Fibroblast of gingiva (primary cell): Measurements from ENCODE around the gene CYGB.

Experiments used
- DNase-seq: peaks from one replicate; pipeline ENCODE4 v3.0.0-alpha.2; 2011; ENCODE audit warnings: low read depth

The CYGB gene

DNA sequence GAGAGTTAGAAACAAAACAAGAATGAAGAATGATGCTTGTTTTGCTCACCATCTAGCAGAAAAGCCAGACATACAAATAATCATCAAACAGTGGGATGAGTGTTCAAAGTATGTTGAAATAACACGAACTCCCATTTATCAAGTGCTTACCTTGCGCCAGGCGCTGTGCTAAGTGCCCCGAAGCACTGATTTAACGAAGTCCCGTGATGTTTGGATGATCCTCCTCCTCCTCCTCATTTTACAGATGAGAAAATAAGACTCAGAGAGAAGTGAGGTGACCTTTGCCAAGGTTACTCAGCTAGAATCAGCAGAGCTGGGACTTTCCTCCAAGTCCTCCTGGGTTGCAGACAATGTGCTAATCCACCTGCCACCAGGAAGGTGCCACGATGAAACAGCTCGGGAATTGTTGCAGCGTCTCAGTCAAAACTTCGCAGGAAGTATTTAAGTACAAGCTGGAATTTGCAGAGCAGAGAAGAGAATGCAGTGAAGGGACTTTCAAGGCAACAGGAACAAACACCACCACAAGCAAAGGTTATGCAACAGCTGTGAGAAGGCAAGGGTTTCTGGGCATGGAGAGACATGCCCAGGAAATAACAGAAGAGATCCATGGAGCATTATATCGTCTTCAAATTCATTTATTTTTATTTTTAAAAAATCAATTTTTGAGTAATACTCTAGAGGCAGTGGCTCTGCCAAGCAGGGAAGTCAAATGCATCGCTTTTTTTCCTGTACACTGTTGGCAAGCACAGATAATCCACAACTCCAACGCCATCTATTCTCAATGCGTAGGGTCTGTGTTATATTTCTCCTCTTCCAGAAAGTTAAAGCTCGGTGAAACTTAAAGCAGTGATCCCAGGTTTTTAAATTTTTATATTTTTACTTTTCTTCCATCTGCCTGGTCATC is 13.5 kb upstream of the CYGB start:
- peak; percentile 62 for DNase-seq

DNA sequence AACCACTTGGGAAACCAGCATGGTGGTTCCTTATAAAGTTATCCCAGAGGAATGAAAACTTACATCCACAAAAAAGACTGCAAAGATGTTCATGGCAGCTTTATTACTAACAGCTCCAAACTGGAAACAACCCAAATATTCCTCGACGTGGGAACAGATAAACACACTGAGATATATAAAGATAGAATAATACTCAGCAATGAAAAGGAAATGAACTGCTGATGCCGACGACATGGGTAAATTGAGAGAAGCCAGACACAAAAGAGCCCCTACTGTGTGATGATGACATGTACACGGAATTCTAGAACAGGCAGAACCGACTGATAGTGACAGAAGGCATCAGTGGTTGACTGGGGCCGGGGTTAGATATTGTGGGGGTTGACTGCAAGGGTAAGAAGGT is 12.0 kb upstream of the CYGB start:
- DNase-seq: no peak

DNA sequence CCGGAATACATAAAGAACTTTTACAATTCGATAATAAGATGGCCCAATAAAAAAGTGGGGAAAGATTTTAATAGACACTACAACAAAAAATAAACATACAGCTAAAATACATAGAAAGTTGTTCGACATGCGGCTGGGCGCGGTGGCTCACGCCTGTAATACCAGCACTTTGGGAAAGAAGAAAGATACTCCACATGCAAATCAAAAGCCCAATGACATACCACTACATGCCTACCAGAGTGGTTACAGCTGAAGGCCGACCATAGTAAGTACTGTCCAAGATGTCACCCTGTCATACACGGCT is 11.7 kb upstream of the CYGB start:
- DNase-seq: no peak

DNA sequence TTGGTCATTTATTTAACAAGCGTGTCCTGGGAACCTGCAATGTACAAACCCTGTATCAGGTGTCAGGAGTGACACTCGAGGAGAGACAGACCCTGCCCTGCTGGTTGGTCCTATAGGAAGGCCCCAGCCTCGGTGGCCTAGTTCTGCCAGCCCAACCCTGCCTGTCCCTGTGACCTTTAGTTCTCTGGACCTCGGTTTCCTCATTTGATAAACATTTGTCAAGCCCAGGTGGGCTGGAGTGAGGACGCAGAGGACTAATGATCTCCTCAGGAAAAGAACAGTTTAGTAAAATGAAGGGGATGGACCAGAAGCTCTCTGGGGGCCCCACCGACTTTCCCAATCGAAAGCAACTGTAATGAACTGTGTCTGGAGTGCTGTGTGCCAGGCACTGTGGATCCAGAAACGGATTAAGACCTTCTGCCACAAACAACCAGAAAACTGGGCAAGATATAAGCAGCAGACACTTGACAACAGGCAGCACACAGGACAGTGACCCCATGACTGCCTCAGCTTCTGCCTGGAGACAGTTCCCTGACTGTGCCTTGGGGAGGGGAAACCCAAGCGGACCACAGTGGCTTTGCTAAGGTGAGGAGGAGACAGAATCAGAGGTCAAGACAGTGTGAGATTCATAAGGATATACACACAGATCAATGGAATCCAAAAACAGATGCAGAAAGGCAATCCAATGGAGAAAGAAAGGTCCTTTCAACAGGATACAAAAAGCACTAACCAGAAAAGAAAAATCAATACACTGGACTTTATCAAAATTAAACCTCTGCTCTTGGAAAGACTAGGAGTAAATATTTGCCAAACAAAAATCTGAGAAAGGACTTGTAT is 11.1 kb upstream of the CYGB start:
- no peak for DNase-seq

DNA sequence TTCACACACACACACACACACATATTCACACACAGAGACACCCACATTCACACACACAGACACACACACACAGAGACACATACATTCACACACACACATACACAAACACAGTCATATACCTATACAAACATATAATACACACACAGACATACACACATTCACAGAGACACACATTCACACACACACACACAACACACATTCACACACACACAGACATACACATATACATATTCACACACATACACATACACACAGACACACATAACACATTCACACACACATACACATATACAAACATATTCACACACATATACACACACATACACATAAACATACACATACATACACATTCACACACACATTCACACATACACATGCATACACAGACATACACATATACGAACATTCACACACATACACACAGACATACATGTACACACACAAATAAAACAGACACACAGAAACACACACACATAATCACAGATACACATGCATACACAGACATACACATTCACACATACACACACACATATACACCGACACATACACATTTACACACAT is 10.2 kb upstream of the CYGB start:
- DNase-seq: no peak

DNA sequence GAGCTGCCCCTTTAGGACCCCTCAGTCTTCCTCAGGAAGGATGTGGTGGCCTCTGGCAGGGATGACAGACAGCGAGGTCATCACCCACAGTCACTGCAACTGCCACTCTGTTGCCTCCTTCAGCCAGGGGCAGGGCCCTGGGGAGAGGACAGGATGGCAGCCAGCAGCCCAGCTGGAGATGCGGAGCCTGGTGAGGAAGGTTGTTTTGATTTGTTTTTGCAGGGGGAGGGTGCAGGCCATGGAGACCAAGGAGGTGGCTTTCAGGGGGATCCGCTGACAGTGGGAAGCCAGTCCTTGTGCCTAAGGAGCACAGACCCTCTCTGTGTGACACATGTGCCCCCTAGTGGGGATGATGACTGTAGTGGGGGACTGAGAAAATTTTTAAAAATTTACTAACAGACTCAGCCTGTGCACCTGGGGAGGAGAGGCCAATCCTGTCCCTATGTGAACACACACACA is 9.7 kb upstream of the CYGB start:
- DNase-seq: peak; percentile 59

DNA sequence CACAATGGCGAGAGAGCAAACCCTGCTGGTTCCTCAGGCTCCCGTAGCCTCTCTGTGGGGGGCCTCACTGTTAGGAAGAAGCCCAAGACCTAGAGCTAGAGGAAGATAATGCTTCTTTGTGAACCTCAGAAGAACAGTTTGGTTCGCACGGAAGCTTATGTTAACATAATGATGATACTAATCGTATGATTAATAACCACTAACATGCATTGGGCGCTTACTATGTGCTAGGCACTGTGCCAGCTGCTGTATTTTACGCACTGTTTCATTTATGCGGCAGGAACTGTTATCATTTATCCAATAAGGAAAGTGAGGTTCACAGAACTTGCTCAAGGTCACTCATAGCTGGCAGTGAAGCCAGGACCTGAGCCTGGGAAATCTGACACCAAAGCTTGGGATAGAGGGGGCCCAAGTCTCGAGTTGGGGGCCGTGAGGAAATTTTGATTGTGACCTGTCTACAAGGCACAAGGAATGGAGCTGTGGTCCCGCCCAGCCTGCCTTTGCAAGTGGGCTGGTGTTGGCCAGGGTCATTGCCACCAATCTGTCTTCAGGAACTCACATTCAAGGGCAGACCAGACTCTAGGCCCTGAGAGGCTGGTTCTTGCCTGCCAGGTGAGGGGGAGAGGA is 9.2 kb upstream of the CYGB start:
- peak; percentile 71 for DNase-seq

DNA sequence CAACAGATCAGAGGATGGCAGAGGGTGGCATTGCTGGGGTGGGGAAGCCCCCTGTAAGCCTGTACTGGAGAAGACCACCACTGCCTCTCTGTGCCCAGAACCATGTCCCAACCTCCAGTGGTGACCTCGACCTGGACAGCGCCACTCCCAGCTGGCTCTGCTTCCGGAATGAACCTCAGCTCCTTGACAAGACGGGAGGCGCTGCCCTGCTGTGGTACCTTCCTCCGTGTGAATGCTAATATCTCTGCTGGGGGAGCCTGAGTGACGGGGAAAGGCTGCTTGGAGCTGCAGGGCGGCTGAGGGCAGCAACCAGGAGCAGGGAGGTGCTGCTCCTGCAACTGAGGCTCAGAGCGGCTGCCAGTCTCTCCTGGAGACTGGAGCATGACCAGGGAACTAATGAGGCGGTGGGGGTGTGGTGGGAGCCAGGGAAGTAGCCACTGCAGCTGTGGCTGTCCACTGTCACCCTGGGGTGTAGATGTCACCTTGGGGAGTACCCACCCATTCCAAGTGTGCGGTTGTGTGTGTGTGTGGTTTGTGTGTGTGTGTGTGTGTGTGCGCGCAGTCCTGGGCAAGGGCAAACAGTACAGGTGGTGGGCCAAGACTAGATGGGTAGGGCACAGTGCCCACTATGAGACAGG is 8.5 kb upstream of the CYGB start:
- no peak for DNase-seq

DNA sequence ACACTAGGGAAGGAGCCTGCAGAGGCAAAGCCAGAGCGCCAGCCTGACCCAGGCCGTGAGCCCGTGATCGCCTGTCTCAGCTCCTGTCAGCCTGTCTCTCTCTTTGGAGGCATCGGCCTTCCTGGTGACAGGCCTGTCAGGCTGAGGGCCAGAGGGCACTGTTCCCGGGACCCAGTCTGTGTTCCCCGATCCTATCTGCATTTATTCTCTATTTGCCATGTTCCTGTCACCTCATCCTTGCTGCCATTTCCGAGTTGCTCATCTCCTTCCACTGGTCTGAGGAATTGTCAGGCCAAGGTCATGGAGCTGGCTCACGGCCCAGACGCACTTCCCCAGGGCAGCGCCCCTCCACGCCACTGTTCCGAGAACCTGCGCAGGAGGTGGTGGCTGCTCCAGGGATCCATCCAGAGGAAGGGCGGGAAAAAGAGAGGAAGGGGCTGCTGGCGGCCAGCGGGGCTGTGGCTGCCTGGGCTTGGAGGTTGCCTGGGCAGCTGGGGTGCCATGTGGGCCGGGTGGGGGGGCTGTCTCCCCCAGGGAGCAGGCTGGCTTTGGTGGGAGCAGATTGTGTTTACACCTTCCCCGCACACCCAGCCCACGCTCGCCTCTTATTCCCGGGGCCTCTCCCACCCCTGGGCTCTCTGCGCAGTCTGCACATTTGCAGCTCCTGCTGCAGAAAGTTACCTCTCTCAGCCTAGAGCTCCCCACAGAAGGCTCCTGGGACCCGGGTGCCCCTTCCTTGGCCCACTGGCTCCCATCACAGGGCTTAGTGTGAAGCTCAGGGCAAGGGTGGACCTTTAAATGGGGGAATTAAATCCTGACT is 7.2 kb upstream of the CYGB start:
- no peak for DNase-seq

DNA sequence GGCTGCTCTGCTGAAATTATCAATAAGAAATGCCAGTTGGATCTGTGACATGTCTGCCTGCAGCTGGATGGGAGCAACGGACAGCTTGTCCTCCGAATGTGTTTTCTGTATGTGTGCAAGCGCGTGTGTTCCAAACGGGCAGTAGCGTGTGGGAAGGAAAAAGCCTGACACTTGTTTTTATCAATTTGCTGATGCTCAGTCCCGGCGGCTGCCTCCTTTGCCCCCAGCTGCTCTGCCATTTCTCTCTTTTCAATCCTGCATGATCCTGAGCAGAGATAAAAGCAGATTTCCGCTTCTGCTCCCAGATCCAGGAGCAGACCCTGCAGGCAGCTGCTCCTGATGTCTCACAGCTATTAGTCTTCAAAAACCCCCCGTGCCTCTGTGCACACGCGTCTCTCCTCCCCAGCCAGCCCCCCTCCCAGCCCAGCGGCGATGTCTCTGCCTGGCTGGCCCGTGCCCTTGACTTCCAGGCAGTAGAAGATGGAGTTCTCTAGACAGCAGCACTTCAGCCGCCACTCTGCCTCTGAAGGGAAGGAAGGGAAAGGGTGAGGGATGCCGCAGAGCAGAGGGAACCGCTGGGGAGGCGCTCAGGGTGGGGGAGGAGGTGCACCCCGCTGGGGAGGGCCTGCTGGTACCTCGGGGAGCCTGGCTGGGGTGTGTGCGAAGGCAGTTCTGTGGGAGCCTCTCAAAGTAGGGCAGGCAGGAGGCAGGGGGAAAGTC is 6.5 kb upstream of the CYGB start:
- DNase-seq: no peak

DNA sequence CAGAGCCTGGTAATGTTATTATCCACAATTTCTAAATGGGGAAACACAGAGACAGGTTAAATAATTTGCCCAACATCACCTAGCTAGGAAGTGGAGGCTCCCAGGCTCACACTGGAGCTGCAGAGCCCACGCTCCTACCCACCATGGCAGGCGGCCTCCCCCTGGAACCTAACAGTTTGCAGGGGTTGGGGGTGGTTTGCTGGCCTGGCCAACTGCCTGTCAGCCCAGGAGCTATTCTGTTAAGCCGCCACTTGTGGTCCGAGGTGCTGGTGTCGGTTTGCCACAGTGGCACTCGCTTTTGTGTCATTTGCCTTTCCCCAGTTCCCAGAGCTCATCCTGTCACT is 5.9 kb upstream of the CYGB start:
- no peak for DNase-seq

DNA sequence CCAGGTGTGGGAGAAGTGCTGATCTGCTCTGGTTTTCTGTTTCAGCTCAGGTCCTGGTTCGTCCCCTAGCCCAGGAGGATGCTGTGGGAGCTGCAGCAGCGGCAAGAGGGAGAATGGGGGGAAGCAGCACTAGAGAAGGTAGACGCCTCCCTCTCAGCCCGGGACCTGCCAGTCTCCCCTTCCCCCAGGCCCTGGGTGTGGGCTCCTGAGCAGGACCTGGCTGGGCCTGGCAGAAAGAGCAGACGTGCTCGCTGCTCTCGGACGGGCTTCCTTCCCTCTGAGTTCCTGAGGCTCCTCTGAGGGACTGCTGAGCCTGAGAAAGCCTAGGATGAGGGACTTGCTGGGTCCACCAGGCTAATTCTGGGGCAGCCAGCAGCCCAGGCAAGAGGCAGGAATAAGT is 5.5 kb upstream of the CYGB start:
- no peak for DNase-seq

DNA sequence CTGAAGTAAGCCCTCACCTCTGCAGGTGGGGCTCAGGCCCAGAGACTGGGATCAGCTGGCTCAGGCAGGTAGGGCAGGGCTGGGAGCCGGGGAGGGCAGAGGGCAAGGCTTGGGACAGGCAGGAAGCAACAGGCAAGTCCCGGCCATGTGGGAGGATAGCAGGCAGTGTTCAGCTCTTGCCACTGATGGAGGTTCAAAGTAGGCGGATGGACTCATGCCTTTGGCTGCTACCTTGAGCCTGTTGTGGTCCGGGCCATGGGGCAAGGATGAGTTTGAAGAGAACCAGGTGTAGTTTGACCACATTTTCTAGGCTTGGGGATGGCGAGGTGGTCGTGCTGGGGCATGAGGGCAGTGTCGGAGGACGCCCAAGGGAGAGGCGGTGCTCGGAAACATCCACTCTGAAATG is 5.1 kb upstream of the CYGB start:
- no peak for DNase-seq

DNA sequence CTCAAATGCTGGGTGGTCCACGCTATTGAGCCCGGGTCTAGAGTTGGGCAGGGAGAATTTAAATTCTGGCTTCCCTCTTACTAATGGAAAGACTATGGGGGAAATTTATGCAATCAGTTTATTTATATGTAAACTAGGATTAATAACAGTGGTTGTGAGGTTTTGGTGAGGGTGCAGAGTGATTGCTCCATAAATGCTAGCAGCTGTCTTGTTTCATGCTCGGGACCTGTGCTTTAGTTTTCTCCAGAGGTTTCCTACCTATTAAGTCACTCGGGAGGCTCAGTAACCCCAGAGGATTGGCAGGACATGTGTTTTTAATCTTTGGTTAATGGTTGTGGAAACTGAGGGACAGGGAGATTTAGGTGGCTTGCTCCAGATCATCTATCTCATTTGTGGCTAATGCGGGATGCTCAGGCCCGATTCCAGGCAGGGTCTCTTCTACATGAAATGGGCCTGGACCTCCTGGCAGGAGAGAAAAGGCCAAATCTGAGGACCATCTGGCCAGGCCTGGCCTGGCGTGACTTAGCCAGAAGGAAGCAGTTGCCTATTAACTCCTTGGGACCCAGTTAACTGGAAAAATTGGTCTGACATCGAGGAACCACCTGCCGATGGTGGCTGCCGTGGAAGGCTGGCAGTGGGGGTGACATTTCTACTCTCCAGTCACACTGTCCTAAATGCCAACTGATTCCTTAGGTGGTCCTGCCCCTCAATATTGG is 4.4 kb upstream of the CYGB start:
- DNase-seq: no peak

DNA sequence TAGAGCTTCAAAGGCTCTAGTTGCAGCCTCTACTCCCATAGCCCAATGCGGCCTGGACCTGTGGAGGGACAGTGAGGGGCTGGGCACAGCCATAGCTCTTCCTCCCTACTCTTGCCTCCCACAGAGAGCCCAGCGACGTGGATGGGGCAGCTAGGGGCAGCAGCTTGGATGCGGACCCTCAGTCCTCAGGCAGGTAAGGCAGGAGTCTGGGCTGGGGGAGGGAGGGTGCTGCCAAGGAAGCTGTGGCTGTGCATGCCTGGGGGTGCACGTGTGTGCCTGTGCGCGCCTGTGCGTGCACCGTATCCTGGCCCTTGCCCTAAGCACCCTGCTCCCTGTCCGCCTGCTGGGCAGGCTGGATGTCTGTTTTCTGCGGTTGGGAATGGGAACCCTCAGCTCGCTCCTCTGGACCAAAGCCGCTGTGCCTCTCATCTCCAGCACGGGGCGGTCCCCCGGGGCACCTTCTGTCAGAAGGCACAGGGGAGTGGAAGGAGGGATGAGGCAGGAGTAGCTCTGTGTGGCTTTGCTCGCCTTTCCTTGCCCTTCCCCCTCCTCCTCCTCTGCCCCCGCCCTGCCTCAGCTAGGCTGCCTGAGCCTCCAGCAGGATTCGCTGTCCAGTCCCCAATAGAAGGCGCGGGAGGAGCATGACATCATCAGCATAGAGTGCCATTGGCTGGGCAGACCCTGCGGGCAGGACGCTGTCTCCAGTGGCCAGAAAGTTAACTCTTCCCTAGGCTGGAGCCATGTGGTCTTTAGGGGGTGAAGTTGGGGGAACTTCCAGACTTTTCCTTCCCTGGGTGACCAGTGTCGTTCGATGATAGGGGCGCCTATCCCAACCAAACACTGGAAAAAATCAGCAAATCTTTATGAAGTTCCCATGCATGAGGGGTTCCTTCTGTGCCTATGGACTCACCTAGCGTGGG is 3.1 kb upstream of the CYGB start:
- DNase-seq: peak; percentile 87

DNA sequence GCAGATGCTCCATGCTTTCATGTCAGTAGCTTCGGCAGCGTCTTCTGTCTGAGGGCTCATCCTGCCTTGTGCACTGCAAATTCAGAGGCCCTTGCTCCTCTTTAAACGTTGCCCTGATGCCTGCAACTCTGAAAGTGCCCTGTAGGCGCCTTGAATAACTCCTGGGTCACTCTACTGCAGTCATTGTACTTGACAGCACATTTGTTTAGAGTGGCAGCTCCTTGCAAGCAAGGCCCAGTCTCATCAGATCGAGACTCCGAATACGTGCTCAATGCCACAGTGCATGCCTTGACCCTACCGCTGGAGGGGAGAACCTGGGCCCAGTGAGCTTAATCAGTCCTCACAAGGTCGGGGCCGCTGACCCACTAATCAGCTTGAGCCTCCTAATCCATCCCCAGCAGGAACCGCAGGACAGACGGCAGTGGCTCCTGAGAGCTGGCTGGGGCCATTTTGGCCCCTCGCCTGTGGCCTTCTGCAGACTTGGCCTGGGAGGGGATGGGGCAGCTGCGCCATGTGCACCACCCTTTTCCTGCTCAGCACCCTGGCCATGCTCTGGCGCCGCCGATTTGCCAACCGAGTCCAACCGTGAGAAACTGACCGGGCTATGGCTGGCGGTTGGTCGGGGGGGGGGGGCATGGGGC is 2.2 kb upstream of the CYGB start, which contains the start of gene PRCD:
PRCD (plus strand) TSS at position 414 of the 641 bp plus-strand sequence; CDS start at position 512, 98 bp downstream.
- DNase-seq: no peak

DNA sequence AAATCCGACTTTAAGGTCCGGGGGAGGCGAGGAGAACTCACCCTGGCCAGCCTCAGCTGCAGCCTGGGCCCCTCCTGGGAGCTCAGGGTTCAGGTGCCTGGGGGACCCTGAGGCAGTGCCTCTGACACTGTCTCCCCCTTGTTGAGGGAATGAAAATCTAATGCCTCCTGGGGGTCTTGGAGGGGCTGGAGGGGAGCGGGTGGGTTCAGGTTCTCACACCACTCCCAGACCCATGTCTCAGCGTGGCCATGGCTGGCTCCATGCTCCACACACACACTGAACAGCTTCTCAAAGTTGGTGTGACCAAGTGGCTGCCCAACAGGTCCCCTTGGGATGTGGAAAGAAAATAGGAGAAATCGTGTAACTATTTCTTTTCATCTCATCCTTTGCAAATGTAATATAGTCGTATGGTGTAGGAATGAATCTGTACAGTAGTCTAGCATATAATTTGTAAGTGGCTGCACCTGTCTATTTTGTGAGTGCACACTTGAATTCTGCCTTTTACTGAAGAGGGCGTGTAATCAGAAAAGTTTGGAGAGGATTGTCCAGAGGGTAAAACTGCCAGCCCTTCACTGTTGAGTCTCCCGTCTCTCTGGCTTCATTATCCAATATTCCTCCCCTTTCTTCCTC is 1.5 kb upstream of the CYGB start:
- DNase-seq: no peak
